Brain microvascular endothelial cell (primary cell): ENCODE data around the gene CHRNA1.
A peak's percentile ranks its signal among the peaks of the same experiment; 100 is the strongest.

Experiments
- DNase-seq: peaks from one replicate; pipeline ENCODE4 v3.0.0-alpha.2; 2020
- H3K27ac ChIP-seq: fragments of 250-450 bp; sonication (Bioruptor Pico); 2 replicates; pipeline ENCODE4 v1.5.1; 2020; ENCODE audit warnings: mild to moderate bottlenecking, moderate library complexity
- H3K27me3 ChIP-seq: fragments of 250-450 bp; sonication (Bioruptor Pico); replicated peaks from 2 replicates; pipeline ENCODE4 v1.5.1; 2020; ENCODE audit warnings: mild to moderate bottlenecking
- H3K36me3 ChIP-seq: fragments of 250-450 bp; sonication (Bioruptor Pico); replicated peaks from 2 replicates; pipeline ENCODE4 v1.5.1; 2020; ENCODE audit warnings: mild to moderate bottlenecking
- H3K4me3 ChIP-seq: 2 replicates; pipeline ENCODE4 v1.5.1; 2011; ENCODE audit warnings: low read depth, mild to moderate bottlenecking, control low read depth, low read length, moderate library complexity
- CTCF ChIP-seq: IDR thresholded peaks from 2 replicates; pipeline ENCODE4 v1.5.1; 2011; ENCODE audit warnings: low read depth, mild to moderate bottlenecking, moderate library complexity, low read length, control low read depth, inconsistent platforms; ENCODE audit errors: missing control alignments
- in situ Hi-C: cut with HindIII; loops from 2 replicates; pipeline ENCODE4 v1.10.0; 2017; ENCODE audit warnings: low sequenced_read_pairs, low pct_ligation_motif_present

The CHRNA1 gene

DNA sequence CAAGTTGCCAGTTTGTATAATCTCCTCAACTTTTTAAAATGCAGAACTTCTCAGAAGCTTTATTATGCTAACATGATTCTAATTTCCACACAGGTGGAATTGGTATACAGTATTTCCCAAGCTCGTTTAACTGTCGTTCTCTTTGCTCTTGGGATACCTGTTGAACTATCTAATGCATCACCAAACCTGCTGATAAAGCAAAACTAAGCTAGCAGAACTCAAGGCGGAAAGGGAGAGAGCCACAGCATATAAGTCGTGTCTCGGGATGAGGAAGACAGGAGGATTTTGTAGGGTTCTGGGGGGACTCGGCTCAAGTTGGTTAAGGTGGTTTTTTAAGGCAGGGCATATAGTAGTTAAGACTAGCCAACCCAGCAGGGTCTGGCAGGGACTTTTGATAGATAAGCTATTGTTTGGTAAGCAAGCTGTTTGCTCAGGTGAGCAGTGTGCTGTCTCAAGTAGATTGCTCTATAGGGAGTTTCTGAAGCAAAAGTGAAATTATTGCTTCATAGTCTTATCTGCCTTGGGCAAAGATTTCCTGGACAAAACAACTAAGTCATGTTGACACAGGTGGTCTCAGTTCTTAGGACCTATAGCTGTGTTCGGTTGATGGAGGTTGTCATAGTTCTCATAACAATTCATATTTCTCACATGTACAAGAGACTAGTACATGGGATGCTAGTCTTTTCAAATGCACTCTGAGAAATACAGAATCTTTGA, 28.2 kb upstream of the CHRNA1 start:
- no peak for DNase-seq
- H3K27ac ChIP-seq: no peak overlapping the region
- H3K27me3 ChIP-seq: no peaks in the 10 kb centered on the region
- H3K4me3 ChIP-seq: no peak overlapping the region
- in situ Hi-C loops: no loop called here
- TF ChIP-seq CTCF: no peak
- H3K36me3 ChIP-seq: no peaks in the 10 kb centered on the region

GRCh38 chr2:174791746-174792280, 27.5 kb upstream of the CHRNA1 start:
- no peak for DNase-seq
- Histone ChIP-seq H3K4me3 (no peak overlapping the region), H3K27me3 (no peaks in the 10 kb centered on the region), H3K27ac (no peak overlapping the region), H3K36me3 (no peaks in the 10 kb centered on the region)
- TF ChIP-seq CTCF: no peak
- in situ Hi-C loops: no loop called here

GRCh38 chr2:174791020-174791419, 26.7 kb upstream of the CHRNA1 start:
- no peak overlapping the region for H3K4me3 ChIP-seq
- no peak overlapping the region for H3K27ac ChIP-seq
- DNase-seq: no peak
- TF ChIP-seq CTCF: no peak
- no peaks in the 10 kb centered on the region for H3K27me3 ChIP-seq
- H3K36me3 ChIP-seq: no peaks in the 10 kb centered on the region
- in situ Hi-C loops: no loop called here

DNA sequence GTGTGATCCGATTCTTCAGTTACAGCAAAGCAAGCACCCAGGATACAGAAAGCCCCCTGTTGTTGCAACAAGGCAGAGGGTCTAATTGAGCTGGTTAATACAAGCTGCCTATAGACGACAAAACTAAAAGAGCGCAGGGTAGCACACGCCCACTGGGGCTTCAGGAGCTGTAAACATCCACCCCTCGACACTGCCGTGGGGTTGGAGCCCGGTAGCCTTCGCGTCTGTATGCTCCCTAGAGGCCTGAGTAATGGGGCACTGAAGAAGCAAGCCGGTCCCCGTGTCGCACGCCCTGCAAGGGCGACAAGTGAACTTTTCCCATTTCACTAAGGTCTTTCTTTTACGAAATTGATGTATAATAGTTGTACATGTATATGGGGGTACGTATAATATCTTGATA, 24.7 kb upstream of the CHRNA1 start:
- Histone ChIP-seq H3K4me3 (no peak overlapping the region), H3K36me3 (no peaks in the 10 kb centered on the region), H3K27ac (no peak overlapping the region), H3K27me3 (no peaks in the 10 kb centered on the region)
- TF ChIP-seq CTCF: no peak
- in situ Hi-C loops: no loop called here
- DNase-seq: no peak

DNA sequence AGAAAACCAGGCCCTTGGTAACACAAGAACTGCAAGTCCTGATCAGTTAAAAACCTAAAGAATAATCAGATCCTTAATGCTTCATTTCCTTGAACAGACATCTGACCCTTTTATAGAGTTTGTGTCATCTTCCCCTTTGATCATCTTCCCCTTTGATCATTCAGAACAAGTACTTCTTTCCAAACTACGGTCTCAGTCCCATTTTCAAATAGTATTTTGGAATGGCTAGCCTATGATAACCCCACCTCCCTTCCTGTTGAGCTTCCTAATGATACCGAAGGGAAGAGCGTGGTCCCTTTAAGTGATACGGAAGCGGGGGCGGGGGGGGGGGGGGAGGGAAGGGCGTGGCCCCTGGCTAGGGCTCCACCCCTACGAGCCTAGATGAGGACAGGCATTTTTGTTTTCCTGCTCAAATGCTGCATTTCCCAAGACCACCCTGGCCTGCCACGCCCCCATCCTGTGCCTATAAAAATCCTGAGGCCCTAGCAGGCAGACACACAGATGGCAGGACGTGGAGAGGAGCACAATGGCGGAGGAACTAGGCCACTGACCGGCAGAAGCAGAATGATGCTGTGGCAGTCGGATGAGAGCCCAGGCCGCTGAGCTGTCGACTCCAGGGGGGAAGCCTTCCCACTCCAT, 24.1 kb upstream of the CHRNA1 start:
- no peaks in the 10 kb centered on the region for H3K36me3 ChIP-seq
- in situ Hi-C loops: no loop called here
- TF ChIP-seq CTCF: no peak
- no peaks in the 10 kb centered on the region for H3K27me3 ChIP-seq
- no peak for DNase-seq
- H3K27ac ChIP-seq: peak overlapping the region; percentile 85
- H3K4me3 ChIP-seq: no peak overlapping the region
